Measurements from ENCODE around the gene AK2. TPM values are rescaled to one million over a fixed set of nuclear protein-coding genes. Genes with fewer than 3 reads are reported as not detected.

AK2 gene
- total RNA-seq, 1 experiment from 2014 or later = 159 TPM

DNA sequence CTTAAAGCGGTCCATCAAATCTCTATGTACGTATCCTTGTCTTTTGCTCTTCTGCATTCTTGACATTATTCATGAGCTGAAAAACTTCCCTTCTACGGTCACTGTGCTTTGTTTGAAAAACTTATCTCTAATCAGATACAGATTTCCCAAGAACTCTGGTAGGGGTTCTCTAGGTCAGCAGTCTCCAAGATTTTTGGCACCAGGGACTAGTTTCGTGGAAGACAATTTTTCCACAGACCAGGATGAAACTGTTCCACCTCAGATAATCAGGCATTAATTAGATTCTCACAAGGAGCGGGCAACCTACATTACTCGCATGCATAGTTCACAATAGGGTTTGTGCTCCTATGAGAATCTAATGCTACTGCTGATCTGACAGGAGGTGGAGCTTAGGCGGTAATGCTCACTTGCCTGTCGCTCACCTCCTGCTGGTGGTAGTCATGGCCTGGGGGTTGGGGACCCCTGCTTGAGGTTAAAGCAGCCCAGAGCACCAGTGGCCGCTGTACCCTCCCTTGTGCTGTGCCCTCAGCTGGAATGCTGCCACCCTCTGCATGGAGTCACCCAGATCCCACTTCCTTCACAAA, 30.8 kb downstream of the AK2 start:
- H3K23me2 ChIP-seq (ENCODE audit: insufficient read length, low read depth, low read length, poor library complexity, severe bottlenecking) = no peaks in the 10 kb centered on the region
- H3T11ph ChIP-seq (ENCODE audit: low read length) = no peak overlapping the region
- Mint-ChIP-seq H3K9me3 (no peaks in the 10 kb centered on the region), H3K27ac (no peak overlapping the region), H3K36me3 (ENCODE audit: insufficient read depth in 1 of 3, low read depth in 3 of 3) (peaks cover 9 to 40% (median 22%) of the 10 kb centered on the region in 3 experiments; a peak in 6 of 7 replicates), H3K4me1 (peaks cover 21 to 26% of the 10 kb centered on the region in 2 experiments), H3K4me3 (no peak overlapping the region), H3K27me3 (ENCODE audit: low read depth) (no peaks in the 10 kb centered on the region; the same call in 1 of the 2 replicates)
- H3K56ac ChIP-seq (ENCODE audit: insufficient read length, low read depth, low read length) = no peak overlapping the region
- no peak overlapping the region for H2BK120ac ChIP-seq (ENCODE audit: low read depth, low read length, poor library complexity, severe bottlenecking)
- no peak overlapping the region for H3K18ac ChIP-seq (ENCODE audit: insufficient read length, low read depth, low read length)
- no peak overlapping the region for H3K9ac ChIP-seq (ENCODE audit: extremely low read depth, insufficient read length, low read length)
- H3K4me2 ChIP-seq (ENCODE audit: insufficient read depth, insufficient read length, low read length) = no peak overlapping the region
- H2BK12ac ChIP-seq (ENCODE audit: insufficient read length, low read depth, low read length) = no peak overlapping the region
- H3K27ac ChIP-seq (ENCODE audit: insufficient read length, low read depth, low read length) = no peak overlapping the region
- no peak overlapping the region for H2BK5ac ChIP-seq (ENCODE audit: insufficient read length, low read length)
- H4K8ac ChIP-seq (replicated peaks; ENCODE audit: insufficient read length, low read depth, low read length) = no peak overlapping the region
- no peak overlapping the region for H4K5ac ChIP-seq (ENCODE audit: insufficient read length, low read depth, low read length)
- TF ChIP-seq CTCF (conservative IDR thresholded peaks at IDR 0.05) = 0 out of 3 replicates have a peak, but pooled peaks have one; percentile 16
- no peak overlapping the region for H2AK5ac ChIP-seq (ENCODE audit: insufficient read length, low read length)
- no peak overlapping the region for H3K23ac ChIP-seq (ENCODE audit: insufficient read length, low read depth, low read length)
- no peak overlapping the region for H3K4ac ChIP-seq (ENCODE audit: low read depth, low read length)
- no peaks in the 10 kb centered on the region for H4K20me1 ChIP-seq (ENCODE audit: control insufficient read depth, insufficient read depth, insufficient read length)
- H3K14ac ChIP-seq (ENCODE audit: insufficient read depth, low read length) = no peak overlapping the region; the same call in 1 of the 2 replicates
- H4K91ac ChIP-seq (ENCODE audit: insufficient read length, low read depth, low read length) = no peak overlapping the region
- no peaks in the 10 kb centered on the region for H3K9me3 ChIP-seq (ENCODE audit: control insufficient read depth, low read depth, low read length)
- H3K27me3 ChIP-seq (ENCODE audit: insufficient read depth, low read length) = no peaks in the 10 kb centered on the region
- H3K79me2 ChIP-seq (ENCODE audit: insufficient read depth, low read length) = no peaks in the 10 kb centered on the region
- WGBS (ENCODE audit: extremely low coverage, insufficient read length, low lambda C conversion rate) = no CpG with 5 or more reads among the region's 9 CpGs
- no peak for DNase-seq
- H2BK15ac ChIP-seq (ENCODE audit: low read depth, low read length) = no peak overlapping the region
- H3K79me1 ChIP-seq (ENCODE audit: insufficient read depth, low read depth, low read length, poor library complexity, severe bottlenecking) = no peaks in the 10 kb centered on the region
- H3K4me1 ChIP-seq (ENCODE audit: insufficient read depth, low read length) = no peaks in the 10 kb centered on the region
- no peak overlapping the region for H2AFZ ChIP-seq (ENCODE audit: low read length)
- H2BK20ac ChIP-seq (ENCODE audit: low read depth, low read length, poor library complexity, severe bottlenecking) = no peak overlapping the region
